GM12892 (cell line): ENCODE data around the gene PRKN.

Experiments used
- POLR2AphosphoS5 ChIP-seq: IDR thresholded peaks from 2 replicates; pipeline ENCODE4 v1.6.1; 2011; ENCODE audit warnings: low read depth, low read length, control low read depth
- TAF1 ChIP-seq: IDR thresholded peaks from 2 replicates; pipeline ENCODE4 v1.6.1; 2011; ENCODE audit warnings: low read depth, mild to moderate bottlenecking, control low read depth, low read length, borderline replicate concordance

DNA sequence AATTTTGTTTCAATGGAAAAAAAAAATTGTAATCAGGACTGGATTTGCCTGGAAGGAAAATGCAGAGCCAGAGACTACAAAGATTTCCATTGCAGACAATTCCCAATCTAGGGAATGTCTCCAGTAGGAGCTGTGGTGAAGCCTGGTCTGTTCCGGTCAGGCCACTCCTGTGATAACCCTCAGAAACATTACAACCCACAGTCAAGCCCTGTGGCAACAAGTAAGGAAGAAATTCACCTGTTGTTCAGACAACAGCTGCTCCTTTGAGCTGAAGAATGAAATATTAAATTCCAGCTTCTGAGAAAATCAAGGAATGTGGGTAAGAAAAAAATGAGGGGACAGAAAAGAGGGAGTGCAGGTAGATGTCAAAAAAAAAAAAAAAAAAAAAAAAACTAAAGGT is 8.0 kb downstream of the PRKN start:
- TF ChIP-seq TAF1: no peak
- TF ChIP-seq POLR2AphosphoS5: no peak
